ENCODE measurements around the gene GPC6.

DNA sequence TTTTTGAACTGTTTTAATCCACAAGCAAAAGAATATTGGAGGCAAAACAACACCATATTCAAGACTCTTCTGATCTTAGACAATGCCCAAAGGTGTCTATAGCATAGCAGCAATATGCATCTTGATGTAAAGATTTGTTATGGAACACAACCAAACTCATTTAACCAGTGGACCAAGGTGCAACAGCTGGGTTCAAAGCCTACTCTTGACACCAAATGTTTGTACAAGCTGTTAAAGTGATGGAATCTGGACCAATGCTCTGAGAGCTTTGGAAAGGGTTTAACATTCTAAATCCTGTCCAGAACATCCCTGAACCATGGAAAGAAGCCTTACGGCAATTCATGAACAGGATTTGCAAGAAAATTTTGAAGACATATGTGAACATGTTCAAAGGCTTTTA is 520.0 kb downstream of the GPC6 start:
- TF ChIP-seq POLR2AphosphoS5 (IDR thresholded peaks at IDR 0.05; ENCODE audit: low read depth, low read length), result no peak
- TF ChIP-seq POLR2A (IDR thresholded peaks at IDR 0.05; ENCODE audit: low read depth, low read length), result no peak
